Measurements from ENCODE around the gene ZNF428.
A peak's percentile ranks its signal among the peaks of the same experiment; 100 is the strongest.
"Not testable (repeated sequence)": the region's sequence is repeated elsewhere in the genome, so short reads cannot be mapped to it uniquely, and the experiment has no call there.

The ZNF428 gene

DNA sequence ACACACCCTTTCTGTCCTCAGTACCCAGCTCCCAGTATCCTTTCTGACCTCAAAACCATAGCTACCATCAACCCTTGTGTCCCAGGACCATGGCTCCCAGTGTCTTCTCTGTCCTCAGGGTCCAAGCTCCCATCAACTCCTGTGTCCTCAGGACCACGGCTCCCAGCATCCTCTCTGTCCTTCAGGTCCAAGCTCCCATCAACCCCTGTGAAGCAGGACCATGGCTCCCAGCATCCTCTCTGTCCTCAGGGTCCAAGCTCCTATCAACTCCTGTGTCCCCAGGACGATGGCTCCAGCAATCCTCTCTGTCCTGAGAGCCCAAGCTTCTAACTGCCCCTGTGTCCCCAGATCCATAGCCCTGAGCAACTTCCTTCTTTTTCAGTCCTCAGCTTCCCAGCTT, 21.9 kb upstream of the ZNF428 start:
- TF ChIP-seq, protein P1, sequence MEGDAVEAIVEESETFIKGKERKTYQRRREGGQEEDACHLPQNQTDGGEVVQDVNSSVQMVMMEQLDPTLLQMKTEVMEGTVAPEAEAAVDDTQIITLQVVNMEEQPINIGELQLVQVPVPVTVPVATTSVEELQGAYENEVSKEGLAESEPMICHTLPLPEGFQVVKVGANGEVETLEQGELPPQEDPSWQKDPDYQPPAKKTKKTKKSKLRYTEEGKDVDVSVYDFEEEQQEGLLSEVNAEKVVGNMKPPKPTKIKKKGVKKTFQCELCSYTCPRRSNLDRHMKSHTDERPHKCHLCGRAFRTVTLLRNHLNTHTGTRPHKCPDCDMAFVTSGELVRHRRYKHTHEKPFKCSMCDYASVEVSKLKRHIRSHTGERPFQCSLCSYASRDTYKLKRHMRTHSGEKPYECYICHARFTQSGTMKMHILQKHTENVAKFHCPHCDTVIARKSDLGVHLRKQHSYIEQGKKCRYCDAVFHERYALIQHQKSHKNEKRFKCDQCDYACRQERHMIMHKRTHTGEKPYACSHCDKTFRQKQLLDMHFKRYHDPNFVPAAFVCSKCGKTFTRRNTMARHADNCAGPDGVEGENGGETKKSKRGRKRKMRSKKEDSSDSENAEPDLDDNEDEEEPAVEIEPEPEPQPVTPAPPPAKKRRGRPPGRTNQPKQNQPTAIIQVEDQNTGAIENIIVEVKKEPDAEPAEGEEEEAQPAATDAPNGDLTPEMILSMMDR (IDR thresholded peaks at IDR 0.05; ENCODE audit: control insufficient read depth, extremely low read depth, insufficient read depth) = no peak
- H3K4me3 ChIP-seq (ENCODE audit: low read depth, low read length) = no peak overlapping the region

DNA sequence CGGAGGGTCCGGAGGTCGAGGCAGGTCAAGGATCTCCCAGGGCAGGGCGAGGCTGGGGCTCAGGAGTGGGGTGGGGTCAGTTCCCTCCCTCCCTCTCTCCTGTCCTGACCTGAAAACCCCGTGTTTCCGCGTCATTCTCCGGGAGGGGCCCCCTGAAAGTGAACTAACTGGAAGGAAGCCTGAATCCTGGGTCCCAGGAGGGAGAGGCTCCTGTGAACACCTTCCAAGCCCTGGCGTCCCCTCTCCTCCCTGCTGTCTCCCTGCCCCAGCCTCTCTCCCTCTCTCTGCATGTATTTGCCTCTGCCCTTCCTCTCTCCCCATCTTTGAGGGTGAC, 21.0 kb upstream of the ZNF428 start:
- peak overlapping the region; percentile 47 for H3K4me3 ChIP-seq (ENCODE audit: low read depth, low read length)
- TF ChIP-seq, protein P1 (IDR thresholded peaks at IDR 0.05; ENCODE audit: control insufficient read depth, extremely low read depth, insufficient read depth) = no peak
- DNase-seq (ENCODE audit: low read depth) = no peak

More for the DNA sequence above, 21.9 kb upstream of the ZNF428 start:
- DNase-seq (ENCODE audit: low read depth) = no peak

DNA sequence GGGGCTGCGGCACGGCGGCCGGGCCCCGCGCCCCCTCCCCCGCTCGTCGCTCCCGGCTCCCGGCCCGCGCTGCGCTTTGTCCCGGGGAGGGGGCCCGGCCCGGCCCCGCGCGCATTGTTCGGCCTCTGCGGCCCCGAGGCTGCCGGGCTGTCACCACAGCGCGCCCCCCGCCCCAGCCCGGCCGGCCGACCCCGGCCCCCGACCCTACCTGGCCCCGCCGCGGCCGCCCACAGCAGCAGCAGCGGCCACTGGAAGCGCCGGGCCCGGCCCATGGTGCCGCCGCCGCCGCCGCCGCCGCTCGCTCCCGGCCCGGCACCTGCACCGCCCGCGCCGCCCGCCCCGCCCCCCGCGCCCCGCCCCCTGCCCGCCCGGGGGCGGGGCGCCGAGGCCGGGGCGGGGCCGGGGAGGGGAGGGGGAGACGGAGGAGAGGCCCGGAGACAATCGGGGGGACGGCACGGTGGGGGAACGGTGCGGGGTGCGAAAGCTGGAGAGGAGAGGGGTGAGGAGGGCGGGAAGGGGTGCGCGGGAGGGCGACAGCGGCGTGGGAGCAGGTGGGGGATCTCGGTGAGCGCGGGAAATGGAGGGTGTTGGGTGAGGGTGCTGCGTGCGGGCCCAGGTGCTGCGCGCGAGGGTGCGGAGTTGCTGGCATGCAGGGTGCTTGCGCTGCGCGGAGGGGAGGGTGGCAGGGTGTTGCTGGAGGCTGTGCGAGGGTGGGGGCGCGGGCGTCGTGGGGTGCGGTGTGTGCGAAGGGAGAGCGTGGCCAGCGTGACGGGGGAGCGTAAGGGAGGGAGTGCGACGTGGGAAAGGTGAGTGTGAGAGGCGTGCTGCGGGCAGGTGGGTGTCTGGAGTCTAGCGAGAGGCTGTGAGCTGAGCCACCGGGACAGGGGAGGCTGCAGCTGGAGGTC, 20.3 kb upstream of the ZNF428 start, which contains the start of gene CADM4:
TSS of gene CADM4 (minus strand) at position 332 of the 905 bp plus-strand sequence. CDS start at position 272, 60 bp downstream.
- DNase-seq (ENCODE audit: low read depth) = no peak
- peak within 1 kb of the TSS; percentile 49 for H3K4me3 ChIP-seq (ENCODE audit: low read depth, low read length)
- TF ChIP-seq, protein P1 (IDR thresholded peaks at IDR 0.05; ENCODE audit: control insufficient read depth, extremely low read depth, insufficient read depth) = no peak

DNA sequence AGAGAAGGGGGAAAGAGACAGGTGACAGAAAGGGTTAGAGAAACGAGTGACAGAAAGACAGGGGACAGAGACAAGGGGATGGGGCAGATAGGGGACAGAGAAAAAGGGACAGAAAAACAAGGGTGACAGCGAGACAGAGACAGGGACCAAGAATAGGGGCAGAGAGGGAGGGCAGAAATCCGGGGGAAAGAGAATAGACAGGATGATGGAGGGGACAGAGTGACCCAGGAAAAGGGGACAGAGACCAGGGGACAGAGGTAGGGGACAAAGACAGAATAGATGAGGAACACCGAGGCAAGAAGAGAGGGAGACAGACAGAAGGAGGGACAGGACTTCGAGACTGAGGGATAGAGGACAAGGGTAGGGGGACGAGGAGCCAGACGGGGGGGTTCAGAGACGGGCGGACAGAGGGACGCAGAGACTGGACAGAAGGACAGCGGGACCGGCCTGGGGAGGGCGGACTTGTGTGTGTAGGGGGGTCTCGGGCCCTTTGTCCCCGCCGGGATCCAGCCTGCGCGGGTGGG, 19.6 kb upstream of the ZNF428 start:
- TF ChIP-seq, protein P1 (IDR thresholded peaks at IDR 0.05; ENCODE audit: control insufficient read depth, extremely low read depth, insufficient read depth) = no peak
- DNase-seq (ENCODE audit: low read depth) = no peak
- peak overlapping the region; percentile 49 for H3K4me3 ChIP-seq (ENCODE audit: low read depth, low read length)

DNA sequence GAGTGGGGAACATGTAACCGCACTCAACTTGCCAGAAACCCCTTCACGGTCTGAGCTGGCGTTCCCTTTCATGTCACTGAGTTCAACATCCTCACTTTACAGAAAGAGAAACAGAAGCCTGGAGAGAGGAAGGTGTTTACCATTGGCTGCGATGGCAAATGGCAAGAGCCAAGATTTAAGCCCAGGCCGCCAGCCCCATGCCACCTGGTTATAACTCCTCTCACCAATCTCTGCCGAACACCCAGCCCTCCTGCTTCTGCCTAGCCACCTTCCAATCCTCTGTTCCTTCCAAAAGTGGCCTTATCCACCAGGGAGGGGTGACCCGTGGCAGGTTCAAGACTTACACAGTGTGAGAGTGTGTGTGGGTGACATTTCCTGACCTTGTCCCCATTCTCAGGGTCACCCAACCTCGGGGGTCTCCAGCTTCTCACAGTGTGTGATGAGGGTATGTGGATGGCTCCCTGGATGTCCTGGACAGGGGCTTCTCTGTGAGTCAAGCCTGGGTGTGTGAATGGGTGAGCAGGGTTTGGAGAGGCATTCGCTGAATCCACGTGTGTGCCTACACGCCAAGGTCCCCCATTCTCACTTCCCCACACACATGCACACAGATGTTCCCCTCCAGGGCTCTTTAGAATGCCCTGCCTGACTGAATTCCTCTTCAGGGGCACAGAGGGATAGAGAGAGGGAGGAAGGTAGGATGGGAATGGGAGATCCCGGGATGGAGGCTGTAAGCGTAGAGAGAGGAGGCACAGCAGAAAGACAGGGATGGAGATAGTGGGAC, 19.0 kb upstream of the ZNF428 start:
- peak overlapping the region; percentile 49 for H3K4me3 ChIP-seq (ENCODE audit: low read depth, low read length)
- TF ChIP-seq, protein P1 (IDR thresholded peaks at IDR 0.05; ENCODE audit: control insufficient read depth, extremely low read depth, insufficient read depth) = no peak

GRCh38 chr19:43636121-43636683, 16.8 kb upstream of the ZNF428 start:
- no peak overlapping the region for H3K4me3 ChIP-seq (ENCODE audit: low read depth, low read length)
- TF ChIP-seq, protein P1 (IDR thresholded peaks at IDR 0.05; ENCODE audit: control insufficient read depth, extremely low read depth, insufficient read depth) = no peak
- DNase-seq (ENCODE audit: low read depth) = no peak

More for the DNA sequence above, 19.0 kb upstream of the ZNF428 start:
- no peak for DNase-seq (ENCODE audit: low read depth)

DNA sequence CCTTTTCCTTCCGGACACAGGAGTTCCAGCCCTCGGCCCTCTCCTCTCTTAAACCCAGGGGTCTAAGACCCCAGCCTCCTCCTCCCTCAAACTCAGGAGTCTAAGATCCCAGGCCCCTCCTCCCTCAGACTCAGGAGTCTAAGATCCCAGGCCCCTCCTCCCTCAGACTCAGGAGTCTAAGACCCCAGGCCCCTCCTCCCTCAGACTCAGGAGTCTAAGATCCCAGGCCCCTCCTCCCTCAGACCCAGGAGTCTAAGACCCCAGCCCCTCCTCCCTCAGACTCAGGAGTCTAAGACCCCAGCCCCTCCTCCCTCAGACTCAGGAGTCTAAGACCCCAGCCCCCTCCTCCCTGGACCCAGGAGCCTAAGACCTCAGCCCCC, 16.1 kb upstream of the ZNF428 start:
- H3K4me3 ChIP-seq (ENCODE audit: low read depth, low read length); DNase-seq (ENCODE audit: low read depth): not testable (repeated sequence)
